Transverse colon (tissue), 4 donors: ENCODE measurements around the gene ZPBP2. TPM values are rescaled to one million over a fixed set of nuclear protein-coding genes. Genes with fewer than 3 reads are reported as not detected.
"Not testable (repeated sequence)": the region's sequence is repeated elsewhere in the genome, so short reads cannot be mapped to it uniquely, and the experiment has no call there.

ENCODE experiments used
- DNase-seq: peaks from one replicate; pipeline ENCODE4 v3.0.0-alpha.2; 2019
- H3K27ac ChIP-seq, 4 donors: fragments of 200-600 bp; sonication (generic); 2 replicates each; pipeline ENCODE4 v1.5.1; 2016 to 2018; ENCODE audit warnings: inconsistent platforms in 4 of 4
- H3K27me3 ChIP-seq: fragments of 200-600 bp; sonication (generic); 2 replicates; pipeline ENCODE4 v1.5.1; 2017; ENCODE audit warnings: inconsistent platforms
- H3K36me3 ChIP-seq, 4 donors: fragments of 200-600 bp; sonication (generic); 2 replicates each; pipeline ENCODE4 v1.5.1; 2017 to 2019; ENCODE audit warnings: inconsistent platforms in 4 of 4
- H3K4me1 ChIP-seq, 4 donors: fragments of 200-600 bp; sonication (generic); 2 replicates each; pipeline ENCODE4 v1.5.1; 2017 to 2020; ENCODE audit warnings: inconsistent platforms in 4 of 4
- H3K4me3 ChIP-seq, 4 donors: fragments of 200-600 bp; sonication (generic); 1 replicate in 1 of 4; 2 replicates in 3 of 4; pipeline versions ENCODE4 v1.5.1 to v1.6.1; 2017 to 2019; ENCODE audit warnings: inconsistent platforms in 4 of 4
- H3K9me3 ChIP-seq, 2 donors: fragments of 200-600 bp; sonication (generic); 2 replicates each; pipeline ENCODE4 v1.5.1; 2017 to 2019; ENCODE audit warnings: inconsistent platforms in 2 of 2
- EP300 ChIP-seq: sonication (generic); formaldehyde crosslinking; IDR thresholded peaks from one replicate; pipeline ENCODE4 v1.6.1; 2017; ENCODE audit warnings: antibody characterized with exemption, low read depth
- POLR2A ChIP-seq: fragments of 450-650 bp; IDR thresholded peaks from one replicate; pipeline ENCODE4 v1.6.1; 2016; ENCODE audit warnings: antibody characterized with exemption, mild to moderate bottlenecking, moderate library complexity
- POLR2AphosphoS5 ChIP-seq, 3 donors: sonication (generic); formaldehyde crosslinking; IDR thresholded peaks; one replicate each; pipeline ENCODE4 v1.6.1; 2016; ENCODE audit warnings: antibody characterized with exemption in 3 of 3
- WGBS, 2 donors: methylation state at CpG; one replicate each; pipeline ENCODE4 v1.1.5; 2018; ENCODE audit warnings: low coverage in 1 of 2; 5-methylcytosine and 5-hydroxymethylcytosine counted together
- in situ Hi-C, 4 donors: fragments of 200-750 bp; cut with MboI; loops; one replicate each; pipeline versions ENCODE4 v1.15.0 to v1.15.1; 2017; ENCODE audit warnings: low sequenced_read_pairs in 3 of 4, low pct_ligation_motif_present in 1 of 4, low pct_unique_long_range_greater_than_20kb in 1 of 4
- intact Hi-C: fragments of 100-400 bp; cut with DNase I; formaldehyde crosslinking; loops from one replicate; pipeline ENCODE4 v1.15.1; 2023; ENCODE audit warnings: low total_unique reads
- total RNA-seq, 4 donors: library from RNA; depleted of rRNA; stranded (reverse); fragments of >200 nt; gene quantifications; one replicate each; pipeline ENCODE4 v1.1.0, GENCODE V29; 2016
- TF ChIP-seq, protein P1 (sequence below), 5 experiments: fragments of 200-600 bp in 3 of 5; fragments of 450-650 bp in 2 of 5; sonication (generic) in 3 of 5; IDR thresholded peaks; 1 replicate in 2 of 5; 2 replicates in 3 of 5; pipeline ENCODE4 v1.5.1; 2016 to 2017; ENCODE audit warnings: antibody characterized with exemption in 5 of 5, inconsistent platforms in 3 of 5, mild to moderate bottlenecking in 2 of 5, moderate library complexity in 1 of 5

ZPBP2 gene
- total RNA-seq, 4 donors from 2014 or later = 0.27 TPM; not detected in 3

DNA sequence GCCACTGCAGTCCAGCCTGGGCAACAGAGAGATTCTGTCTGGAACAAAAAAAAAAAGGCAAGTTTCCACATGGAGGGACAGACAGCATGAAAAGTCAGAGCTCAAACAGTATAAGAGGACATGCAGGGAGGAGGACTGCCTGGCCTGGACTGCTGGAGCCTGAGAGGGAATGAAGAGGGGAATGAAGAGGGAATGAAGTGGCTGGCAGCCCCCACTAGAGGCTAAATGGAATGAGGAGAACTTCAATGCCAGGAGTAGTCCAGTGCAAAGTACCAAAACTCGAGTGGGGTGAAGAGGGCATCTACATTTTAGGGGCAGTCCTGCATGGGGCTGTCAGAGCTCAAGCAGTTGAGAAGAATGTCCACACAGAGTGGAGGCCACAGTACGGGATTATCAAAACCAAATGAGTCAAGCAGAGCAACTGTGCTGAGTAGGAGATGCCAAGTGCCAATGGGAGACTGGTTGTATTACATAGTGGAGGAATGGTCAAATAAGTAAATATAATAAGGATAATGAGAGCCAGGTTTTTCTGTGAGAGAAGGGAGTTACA lies 26.8 kb upstream of the ZPBP2 start:
- in situ Hi-C loops = no loop called here
- no peak for DNase-seq
- no peaks in the 10 kb centered on the region for H3K9me3 ChIP-seq
- no peak overlapping the region for H3K4me3 ChIP-seq
- TF ChIP-seq, protein P1, sequence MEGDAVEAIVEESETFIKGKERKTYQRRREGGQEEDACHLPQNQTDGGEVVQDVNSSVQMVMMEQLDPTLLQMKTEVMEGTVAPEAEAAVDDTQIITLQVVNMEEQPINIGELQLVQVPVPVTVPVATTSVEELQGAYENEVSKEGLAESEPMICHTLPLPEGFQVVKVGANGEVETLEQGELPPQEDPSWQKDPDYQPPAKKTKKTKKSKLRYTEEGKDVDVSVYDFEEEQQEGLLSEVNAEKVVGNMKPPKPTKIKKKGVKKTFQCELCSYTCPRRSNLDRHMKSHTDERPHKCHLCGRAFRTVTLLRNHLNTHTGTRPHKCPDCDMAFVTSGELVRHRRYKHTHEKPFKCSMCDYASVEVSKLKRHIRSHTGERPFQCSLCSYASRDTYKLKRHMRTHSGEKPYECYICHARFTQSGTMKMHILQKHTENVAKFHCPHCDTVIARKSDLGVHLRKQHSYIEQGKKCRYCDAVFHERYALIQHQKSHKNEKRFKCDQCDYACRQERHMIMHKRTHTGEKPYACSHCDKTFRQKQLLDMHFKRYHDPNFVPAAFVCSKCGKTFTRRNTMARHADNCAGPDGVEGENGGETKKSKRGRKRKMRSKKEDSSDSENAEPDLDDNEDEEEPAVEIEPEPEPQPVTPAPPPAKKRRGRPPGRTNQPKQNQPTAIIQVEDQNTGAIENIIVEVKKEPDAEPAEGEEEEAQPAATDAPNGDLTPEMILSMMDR (IDR thresholded peaks at IDR 0.05) = no peak
- TF ChIP-seq EP300 (no peak), POLR2A (no peak), POLR2AphosphoS5 (IDR thresholded peaks at IDR 0.05) (no peak)
- H3K4me1 ChIP-seq = no peaks in the 10 kb centered on the region
- intact Hi-C loops = no loop called here
- no peak overlapping the region for H3K27ac ChIP-seq
- WGBS, 2 donors = 84 to 100% methylated on average over 1 to 2 of the region's 2 CpGs
- H3K36me3 ChIP-seq = no peaks in the 10 kb centered on the region
- H3K27me3 ChIP-seq = peaks cover 28% of the 10 kb centered on the region

DNA sequence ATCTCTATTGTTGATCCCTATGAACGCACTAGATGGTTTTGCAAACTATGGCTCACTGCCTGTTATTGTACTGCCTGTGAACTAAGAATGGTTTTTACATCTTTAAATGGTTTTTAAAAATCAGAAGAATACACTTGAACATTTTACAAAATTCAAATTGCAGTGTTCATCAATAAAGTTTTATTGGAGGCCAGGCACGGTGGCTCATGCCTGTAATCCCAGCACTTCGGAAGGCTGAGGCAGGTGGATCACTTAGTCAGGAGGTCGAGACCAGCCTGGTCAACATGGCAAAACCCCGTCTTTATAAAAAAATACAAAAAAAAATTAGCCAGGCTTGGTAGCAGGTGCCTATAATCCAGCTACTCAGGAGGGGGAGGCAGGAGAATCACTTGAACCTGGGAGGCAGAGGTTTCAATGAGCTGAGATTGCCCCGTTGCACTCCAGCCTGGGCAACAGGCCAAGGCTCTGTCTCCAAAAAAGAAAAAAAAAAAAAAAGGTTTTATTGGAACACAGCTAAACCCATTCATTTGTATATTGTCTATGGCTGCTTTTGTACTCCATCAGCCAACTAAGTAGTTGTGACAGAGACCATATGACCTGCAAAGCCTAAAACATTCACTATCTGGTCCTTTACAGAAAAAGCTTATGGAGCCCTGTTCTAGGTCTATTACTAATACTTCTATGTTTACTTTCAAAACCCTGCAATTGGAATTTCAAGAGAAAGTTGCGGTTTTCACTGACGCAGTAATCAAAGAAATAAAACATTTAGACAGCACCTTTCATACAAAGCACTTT lies 22.8 kb upstream of the ZPBP2 start:
- DNase-seq = no peak
- Histone ChIP-seq H3K4me3 (no peak overlapping the region), H3K4me1 (no peaks in the 10 kb centered on the region), H3K36me3 (no peaks in the 10 kb centered on the region), H3K27ac (no peak overlapping the region), H3K27me3 (peaks cover 52% of the 10 kb centered on the region), H3K9me3 (no peaks in the 10 kb centered on the region)
- TF ChIP-seq, protein P1 (IDR thresholded peaks at IDR 0.05) = no peak
- intact Hi-C loops = no loop called here
- WGBS, 2 donors = 56 to 65% methylated on average over 8 of the region's 8 CpGs
- in situ Hi-C loops = no loop called here

DNA sequence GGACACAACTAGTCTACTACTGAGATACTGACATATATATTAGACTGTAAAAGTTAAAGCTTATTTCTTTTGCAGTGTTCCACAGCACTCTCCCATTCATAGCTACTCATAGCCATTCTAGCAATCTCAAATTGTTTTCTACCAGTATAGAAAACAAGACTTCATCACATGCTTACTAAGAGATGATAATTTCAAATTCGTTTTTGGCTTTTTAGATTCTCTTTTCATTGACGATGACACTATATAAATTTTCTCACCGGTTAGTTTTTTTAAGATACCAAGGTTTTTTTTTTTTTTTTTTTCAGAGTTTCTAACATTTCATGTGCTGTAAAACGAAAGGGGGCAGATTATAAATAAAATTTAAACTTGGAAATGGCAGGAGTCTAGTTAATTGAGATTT lies 21.8 kb upstream of the ZPBP2 start:
- Histone ChIP-seq H3K4me3 (no peak overlapping the region), H3K27me3 (peaks cover 49% of the 10 kb centered on the region), H3K4me1 (no peaks in the 10 kb centered on the region), H3K27ac (no peak overlapping the region), H3K9me3 (no peaks in the 10 kb centered on the region), H3K36me3 (no peaks in the 10 kb centered on the region)
- WGBS, 2 donors = 63 to 70% methylated on average over 4 of the region's 4 CpGs
- intact Hi-C loops = no loop called here
- no peak for TF ChIP-seq EP300
- in situ Hi-C loops = no loop called here
- DNase-seq = no peak

DNA sequence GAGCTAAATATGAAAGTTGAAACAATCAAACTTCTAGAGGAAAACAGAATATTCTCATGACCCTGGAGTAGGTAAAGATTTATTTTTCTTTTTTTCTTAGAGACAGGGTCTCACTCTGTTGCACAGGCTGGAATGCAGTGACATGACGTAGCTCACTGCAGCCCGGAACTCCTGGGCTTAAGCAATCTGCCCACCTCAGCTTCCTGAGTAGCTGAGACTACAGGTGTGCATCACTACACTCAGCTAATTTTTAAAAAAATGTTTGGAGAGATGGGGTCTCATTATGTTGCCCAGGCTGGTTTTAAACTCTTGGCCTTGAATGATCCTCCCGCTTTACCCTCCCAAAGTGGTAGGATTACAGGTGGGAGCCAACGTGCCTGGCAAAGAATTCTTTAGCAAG lies 19.4 kb upstream of the ZPBP2 start:
- WGBS, 2 donors = 73 to 80% methylated on average over 2 to 4 of the region's 4 CpGs
- in situ Hi-C loops (no loop called here), intact Hi-C loops (no loop called here)
- no peak for DNase-seq
- Histone ChIP-seq H3K27me3 (peaks cover 43% of the 10 kb centered on the region), H3K4me1 (no peaks in the 10 kb centered on the region), H3K9me3 (no peaks in the 10 kb centered on the region), H3K27ac (no peak overlapping the region), H3K4me3 (no peak overlapping the region), H3K36me3 (no peaks in the 10 kb centered on the region)
- TF ChIP-seq POLR2A (no peak), EP300 (no peak), POLR2AphosphoS5 (IDR thresholded peaks at IDR 0.05) (no peak)
- TF ChIP-seq, protein P1 (IDR thresholded peaks at IDR 0.05) = no peak

DNA sequence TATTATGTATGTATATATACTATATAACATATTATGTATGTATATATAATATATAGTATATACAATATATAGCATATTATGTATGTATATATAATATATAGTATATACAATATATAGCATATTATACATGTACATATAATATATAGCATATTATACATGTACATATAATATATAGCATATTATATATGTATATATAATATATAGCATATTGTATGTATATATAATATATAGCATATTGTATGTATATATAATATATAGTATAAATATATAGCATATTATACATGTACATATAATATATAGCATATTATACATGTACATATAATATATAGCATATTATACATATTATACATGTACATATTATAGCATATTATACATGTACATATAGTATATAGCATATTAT lies 17.8 kb upstream of the ZPBP2 start:
- in situ Hi-C loops, intact Hi-C loops, DNase-seq: not testable (repeated sequence)

More for the DNA sequence above, 17.8 kb upstream of the ZPBP2 start:
- not testable (repeated sequence) for H3K27ac ChIP-seq, H3K9me3 ChIP-seq, H3K4me3 ChIP-seq, H3K36me3 ChIP-seq, H3K4me1 ChIP-seq
- peaks cover 33% of the 10 kb centered on the region for H3K27me3 ChIP-seq
